Activated CD8-positive, alpha-beta memory T cell treated with anti-CD3 and anti-CD28 coated beads, Interleukin-2, amount 50 U/mL, for 4 hours (primary cell): ENCODE data around the gene ADRM1.

Experiments
- DNase-seq: peaks from one replicate; pipeline ENCODE4 v3.0.0-alpha.2; 2020

ADRM1 gene

GRCh38 chr20:62326959-62327725 lies 24.3 kb downstream of the ADRM1 start:
- DNase-seq: no peak

DNA sequence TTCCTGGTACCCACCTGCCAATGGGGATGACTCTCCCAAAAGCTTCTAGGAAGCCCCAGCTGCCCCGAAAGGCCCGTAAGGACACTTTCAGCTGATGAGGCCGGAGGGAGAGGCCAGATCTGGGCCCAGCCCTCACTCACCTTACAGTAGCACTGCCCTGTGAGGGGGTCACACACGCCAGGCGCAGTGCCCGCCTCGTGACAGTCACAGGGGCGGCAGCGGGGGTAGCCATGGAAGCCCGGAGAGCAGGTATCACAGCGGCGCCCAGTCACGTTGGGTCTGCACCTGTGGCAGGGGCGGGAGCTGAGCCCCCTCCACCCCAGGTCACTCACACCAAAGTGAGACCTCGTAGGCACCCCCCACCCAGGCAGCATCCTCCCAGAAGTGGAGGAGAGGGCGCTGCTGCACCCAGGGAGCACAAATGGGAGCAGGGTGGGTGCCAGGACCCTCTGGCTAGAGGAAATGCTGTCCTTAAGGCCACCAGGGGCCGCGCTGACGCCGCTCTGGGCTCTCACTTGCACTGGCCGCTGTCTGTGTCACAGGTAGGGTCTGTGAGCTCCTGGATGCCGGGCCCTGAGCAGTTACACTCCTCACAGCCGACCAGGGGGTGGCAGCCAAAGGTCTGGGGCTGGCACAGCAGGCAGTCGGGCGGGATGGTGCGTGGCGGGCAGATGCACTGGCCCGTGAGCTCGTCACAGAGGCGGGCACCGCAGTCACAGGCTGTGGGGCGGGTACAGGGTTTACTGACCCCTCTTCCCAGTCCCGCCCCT lies 25.1 kb downstream of the ADRM1 start:
- DNase-seq: no peak

DNA sequence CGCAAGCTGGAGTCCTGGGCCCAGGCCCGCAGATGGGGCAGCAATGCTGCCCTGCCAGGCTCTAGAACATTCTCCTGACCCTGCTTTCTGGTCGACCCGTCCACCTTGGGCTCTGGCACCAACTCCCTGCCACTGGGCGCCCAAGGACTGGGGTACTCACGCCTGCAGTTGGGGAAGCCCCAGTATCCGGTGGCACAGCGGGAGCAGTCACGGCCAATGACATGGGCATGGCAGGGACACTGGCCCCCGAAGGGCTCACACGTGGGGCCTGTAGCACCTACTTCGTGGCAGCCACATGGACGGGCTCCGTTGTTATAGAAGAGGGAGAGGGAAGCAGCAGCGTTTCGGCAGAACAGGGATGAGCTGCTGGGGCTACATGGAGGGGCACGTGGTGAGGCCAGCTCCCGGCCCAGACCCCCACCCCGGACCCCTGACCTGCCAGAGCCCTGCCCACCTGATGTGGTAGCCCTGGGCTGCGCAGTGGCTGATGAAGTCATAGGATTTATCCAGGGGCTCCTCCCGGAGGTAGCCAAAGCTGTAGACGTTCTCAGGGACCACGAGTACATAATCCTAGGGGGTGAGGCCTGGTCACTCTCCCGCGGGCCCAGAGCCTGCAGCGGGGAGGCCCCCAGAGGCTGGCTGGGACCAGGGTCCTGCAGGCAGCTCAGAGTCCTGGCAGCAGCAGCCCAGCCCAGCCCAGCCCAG lies 26.0 kb downstream of the ADRM1 start:
- DNase-seq: no peak

GRCh38 chr20:62329389-62330377 lies 26.9 kb downstream of the ADRM1 start:
- DNase-seq: no peak

GRCh38 chr20:62330576-62331317 lies 27.9 kb downstream of the ADRM1 start:
- DNase-seq: no peak

GRCh38 chr20:62331347-62331746 lies 28.6 kb downstream of the ADRM1 start:
- DNase-seq: no peak

DNA sequence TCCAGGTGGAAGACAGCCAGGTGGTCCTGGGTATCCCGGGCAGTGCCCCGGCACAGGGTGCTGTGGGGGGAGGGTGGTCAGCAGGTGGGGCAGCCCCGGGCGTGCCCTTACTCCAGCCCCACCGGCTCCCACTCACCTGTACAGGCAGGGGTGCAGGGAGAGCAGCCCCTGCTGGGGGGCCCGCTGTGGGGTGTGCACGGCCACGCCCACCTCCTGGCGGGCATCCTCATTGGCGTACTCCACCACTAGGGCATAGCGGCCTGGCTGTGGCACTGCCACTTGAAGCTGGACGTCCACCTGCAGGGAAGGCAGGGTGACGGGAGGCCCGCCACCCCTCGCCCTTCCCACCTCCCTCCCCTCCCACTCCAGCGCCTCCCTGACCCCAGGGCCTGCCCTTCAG lies 29.6 kb downstream of the ADRM1 start:
- no peak for DNase-seq

- DNase-seq: no peak
These were observed 30.4 kb downstream of the ADRM1 start for GRCh38 chr20:62332989-62333819.

DNA sequence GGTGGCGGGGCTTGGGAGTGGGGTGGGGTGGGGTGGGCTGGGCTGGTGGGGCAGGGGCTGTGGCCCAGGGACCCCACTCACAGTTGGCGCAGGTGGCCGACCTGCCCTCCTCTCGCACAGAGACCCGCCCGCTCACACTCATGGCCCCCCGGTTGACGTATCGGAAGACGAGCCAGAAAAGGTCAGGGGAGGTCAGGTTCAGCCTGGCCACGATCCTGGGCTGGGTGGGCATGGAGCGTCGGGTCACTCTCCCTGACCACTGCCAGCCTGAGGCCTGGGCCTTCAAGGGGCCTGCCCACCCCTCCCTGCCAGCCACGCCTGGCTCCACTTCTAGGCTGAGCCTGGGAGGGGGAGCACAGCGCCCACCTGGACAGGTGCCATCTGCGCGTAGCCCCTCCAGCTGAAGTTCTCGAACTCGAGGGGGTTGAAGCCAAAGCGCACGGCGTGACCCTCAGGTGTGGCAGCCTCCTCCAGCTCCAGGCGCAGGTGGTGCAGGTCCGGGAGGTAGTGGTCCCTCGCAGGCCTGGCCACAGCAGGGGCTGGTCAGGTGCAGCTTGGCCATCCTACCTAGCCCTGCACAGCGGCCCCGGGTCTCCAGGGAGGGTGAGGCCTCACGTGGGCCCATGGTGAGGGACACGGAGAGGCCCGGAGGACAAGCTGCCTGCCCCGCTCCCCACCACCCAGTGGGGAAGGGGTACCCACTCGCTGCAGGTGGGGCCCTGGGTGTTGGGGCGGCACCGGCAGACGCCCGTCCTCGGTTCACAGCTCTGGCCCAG lies 31.2 kb downstream of the ADRM1 start:
- no peak for DNase-seq

- DNase-seq: no peak
These were observed 32.1 kb downstream of the ADRM1 start for GRCh38 chr20:62334881-62335280.

DNA sequence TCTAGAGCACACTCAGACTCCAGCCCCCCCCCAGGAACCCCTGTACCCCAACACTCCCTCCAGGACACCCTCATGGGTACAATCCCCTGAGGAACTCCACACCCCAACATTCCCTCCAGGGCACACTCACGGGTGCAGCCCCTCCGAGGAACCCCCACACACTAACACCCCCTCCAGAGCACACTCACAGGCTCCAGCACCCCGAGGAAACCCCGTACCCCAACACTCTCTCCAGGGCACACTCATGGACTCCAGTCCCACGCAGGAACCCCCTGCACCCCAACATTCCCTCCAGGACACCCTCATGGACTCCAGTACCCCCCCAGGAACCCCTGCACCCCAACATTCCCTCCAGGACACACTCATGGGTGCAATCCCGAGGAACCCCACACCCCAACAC lies 32.7 kb downstream of the ADRM1 start:
- no peak for DNase-seq

DNA sequence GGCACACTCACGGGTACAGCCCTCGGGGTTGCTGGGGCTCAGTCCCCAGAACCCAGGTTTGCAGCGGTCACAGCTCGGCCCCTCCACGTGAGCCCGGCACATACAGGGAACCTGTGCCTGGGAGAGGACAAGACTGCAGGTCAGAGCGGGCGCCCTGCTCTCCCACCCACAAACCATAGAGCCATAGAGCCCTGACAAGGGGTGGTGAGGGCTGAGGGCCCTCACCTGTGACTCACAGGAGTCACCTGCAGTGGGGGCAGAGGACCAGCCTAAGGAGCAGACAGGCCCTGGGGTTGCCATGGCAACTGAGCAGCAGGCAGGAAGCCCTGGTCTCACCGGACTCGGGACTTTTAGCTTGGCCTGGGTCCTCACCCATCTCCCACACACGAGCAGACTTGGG lies 33.5 kb downstream of the ADRM1 start:
- DNase-seq: no peak

DNA sequence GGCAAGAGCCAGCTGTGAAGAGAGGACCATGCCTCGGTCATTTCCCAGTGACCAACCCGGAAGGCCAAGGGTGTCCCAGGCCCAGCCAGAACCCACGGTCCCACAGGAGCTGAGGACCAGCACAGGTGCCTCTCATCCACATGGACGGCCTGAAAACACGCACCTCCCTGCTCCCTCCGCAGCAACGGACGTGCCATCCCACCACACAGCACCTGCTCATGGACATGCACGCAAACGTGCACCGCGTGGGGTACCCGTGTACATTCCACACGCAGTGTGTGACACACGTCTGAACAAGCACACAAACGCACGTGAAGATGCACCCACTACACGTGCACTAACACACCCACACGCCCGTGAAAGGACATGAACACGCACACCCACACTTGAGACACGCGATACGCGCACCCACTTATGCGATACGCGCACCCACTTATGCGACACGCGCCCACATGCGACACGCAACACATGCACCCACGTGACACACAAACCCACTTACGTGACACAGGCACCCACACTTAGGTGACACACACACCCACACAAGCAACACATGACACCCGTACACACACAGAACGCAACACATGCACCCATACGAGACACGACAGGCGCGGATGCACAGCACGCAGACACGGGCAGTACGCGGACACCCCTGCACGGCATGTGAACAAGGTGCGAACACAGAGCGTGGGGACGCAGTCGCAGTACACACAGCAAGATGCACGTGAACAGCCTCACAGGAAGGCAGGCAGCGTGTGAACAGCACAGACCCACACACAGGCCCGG lies 34.2 kb downstream of the ADRM1 start:
- no peak for DNase-seq

- DNase-seq: no peak
These were observed 34.9 kb downstream of the ADRM1 start for GRCh38 chr20:62337558-62338293.

- no peak for DNase-seq
These were observed 35.5 kb downstream of the ADRM1 start for GRCh38 chr20:62338294-62338620.

GRCh38 chr20:62339647-62340062 lies 36.9 kb downstream of the ADRM1 start:
- DNase-seq: no peak

DNA sequence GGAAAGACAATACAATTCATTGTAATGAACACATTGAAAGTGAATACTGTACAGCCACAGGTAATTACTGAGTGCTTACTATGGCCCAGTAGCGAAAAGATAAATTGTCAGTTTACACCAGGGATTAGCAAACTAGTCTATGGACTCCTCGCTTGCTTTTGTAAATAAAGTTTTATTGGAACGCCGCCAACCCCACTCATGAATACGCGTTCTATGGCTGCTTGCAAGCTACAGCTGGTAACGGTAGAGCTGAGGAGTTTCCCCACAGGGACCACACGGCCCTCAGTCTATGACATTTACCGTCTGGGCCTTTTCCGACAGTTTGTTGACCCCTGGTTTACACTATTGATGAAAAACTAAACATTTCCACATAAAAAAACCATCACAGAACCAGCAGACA lies 40.1 kb downstream of the ADRM1 start:
- DNase-seq: no peak

GRCh38 chr20:62344092-62344491 lies 41.3 kb downstream of the ADRM1 start:
- no peak for DNase-seq

DNA sequence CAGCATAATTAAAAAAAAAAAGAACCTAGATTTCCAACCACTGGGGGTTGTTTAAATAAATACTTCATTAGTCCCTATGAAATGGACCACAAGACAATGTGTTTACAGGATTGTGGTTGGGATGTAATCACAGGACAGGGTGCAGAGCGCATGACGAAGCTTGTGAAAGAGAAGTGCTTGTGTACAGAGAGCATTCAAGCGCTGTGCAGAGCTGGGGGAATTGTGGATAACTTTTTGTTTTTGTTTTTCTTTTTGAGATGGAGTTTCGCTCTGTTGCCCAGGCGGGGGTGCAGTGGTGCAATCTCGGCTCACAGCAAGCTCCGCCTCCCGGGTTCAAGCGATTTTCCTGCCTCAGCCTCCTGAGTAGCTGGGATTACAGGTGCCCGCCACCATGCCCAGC lies 42.0 kb downstream of the ADRM1 start:
- DNase-seq: no peak
